Uterus (tissue), 2 donors: ENCODE measurements around the gene ALDH4A1.

Experiments used
- CTCF ChIP-seq, 4 experiments: fragments of 200-600 bp in 2 of 4; fragments of 450-650 bp in 2 of 4; sonication (generic) in 2 of 4; IDR thresholded peaks; one replicate each; pipeline ENCODE4 v1.5.1; 2016 to 2019; ENCODE audit warnings: antibody characterized with exemption in 4 of 4, mild to moderate bottlenecking in 2 of 4, moderate library complexity in 1 of 4
- POLR2A ChIP-seq, 2 donors: fragments of 450-650 bp; IDR thresholded peaks; one replicate each; pipeline ENCODE4 v1.6.1; 2016; ENCODE audit warnings: antibody characterized with exemption in 2 of 2, mild to moderate bottlenecking in 1 of 2, moderate library complexity in 1 of 2

GRCh38 chr1:18895317-18895716, 7.0 kb downstream of the ALDH4A1 start:
- TF ChIP-seq CTCF (IDR thresholded peaks at IDR 0.05) = no peak
- no peak for TF ChIP-seq POLR2A (IDR thresholded peaks at IDR 0.05)
